Fibroblast of lung (primary cell): ENCODE results near the gene MPRIP. TPM values are rescaled to one million over a fixed set of nuclear protein-coding genes. Genes with fewer than 3 reads are reported as not detected.
A peak's percentile ranks its signal among the peaks of the same experiment; 100 is the strongest.
"Not testable (repeated sequence)": the region's sequence is repeated elsewhere in the genome, so short reads cannot be mapped to it uniquely, and the experiment has no call there.

Experiments used
- DNase-seq, 2 donors: peaks; one replicate each; pipeline versions ENCODE4 v3.0.0 to v3.0.0-alpha.2; 2010; ENCODE audit warnings: low read depth in 2 of 2
- H2AFZ ChIP-seq: 2 replicates; pipeline ENCODE4 v1.5.1; 2012; ENCODE audit warnings: low read length, control low read depth, inconsistent platforms
- H3K27ac ChIP-seq: 2 replicates; pipeline ENCODE4 v1.5.1; 2011; ENCODE audit warnings: low read length, control low read depth; ENCODE audit not compliant: insufficient read depth
- H3K27me3 ChIP-seq: 2 replicates; pipeline ENCODE4 v1.5.1; 2011; ENCODE audit warnings: mild to moderate bottlenecking, low read length; ENCODE audit not compliant: control insufficient read depth, insufficient read depth
- H3K36me3 ChIP-seq: 2 replicates; pipeline ENCODE4 v1.5.1; 2011; ENCODE audit warnings: low read length; ENCODE audit not compliant: control insufficient read depth, insufficient read depth
- H3K4me1 ChIP-seq: 2 replicates; pipeline ENCODE4 v1.5.1; 2011; ENCODE audit warnings: low read length; ENCODE audit not compliant: control insufficient read depth, insufficient read depth; ENCODE audit errors: extremely low read depth
- H3K4me2 ChIP-seq: 2 replicates; pipeline ENCODE4 v1.5.1; 2011; ENCODE audit warnings: low read length, control low read depth; ENCODE audit not compliant: insufficient read depth; ENCODE audit errors: extremely low read depth
- H3K4me3 ChIP-seq, 4 experiments: fragments of 200-600 bp in 1 of 4; sonication (generic) in 1 of 4; replicated peaks in 1 of 4; 2 replicates each; pipeline ENCODE4 v1.5.1; 2011 to 2016; ENCODE audit warnings: low read length in 4 of 4, low read depth in 3 of 4, mild to moderate bottlenecking in 3 of 4, control low read depth in 2 of 4, inconsistent platforms in 1 of 4, mixed read lengths in 1 of 4; ENCODE audit not compliant: insufficient read depth in 1 of 4; ENCODE audit errors: control extremely low read depth in 1 of 4
- H3K79me2 ChIP-seq: 2 replicates; pipeline ENCODE4 v1.5.1; 2012; ENCODE audit warnings: mild to moderate bottlenecking, low read length, inconsistent platforms; ENCODE audit not compliant: control insufficient read depth, insufficient read depth
- H3K9ac ChIP-seq: 2 replicates; pipeline ENCODE4 v1.5.1; 2011; ENCODE audit warnings: mild to moderate bottlenecking, low read length, control low read depth; ENCODE audit not compliant: insufficient read depth
- H3K9me3 ChIP-seq: 2 replicates; pipeline ENCODE4 v1.5.1; 2012; ENCODE audit warnings: low read depth, low read length; ENCODE audit not compliant: control insufficient read depth, insufficient read depth
- H4K20me1 ChIP-seq: 2 replicates; pipeline ENCODE4 v1.5.1; 2011; ENCODE audit warnings: low read length; ENCODE audit not compliant: control insufficient read depth, insufficient read depth; ENCODE audit errors: extremely low read depth
- CTCF ChIP-seq, 2 donors: IDR thresholded peaks in 1 of 2; conservative IDR thresholded peaks in 1 of 2; 1 replicate in 1 of 2; 2 replicates in 1 of 2; pipeline ENCODE4 v1.5.1; 2011 to 2012; ENCODE audit warnings: low read length in 2 of 2, control low read depth in 1 of 2, inconsistent platforms in 1 of 2, low read depth in 1 of 2, mild to moderate bottlenecking in 1 of 2
- EZH2 ChIP-seq: IDR thresholded peaks from 2 replicates; pipeline ENCODE4 v1.5.1; 2012; ENCODE audit warnings: low read length, control low read depth, mild to moderate bottlenecking; ENCODE audit errors: missing control alignments
- polyA plus RNA-seq, 2 donors: library from polyadenylated mRNA; depleted of rRNA in 1 of 2; stranded (reverse) in 1 of 2; unstranded in 1 of 2; fragments of >200 nt; gene quantifications; 2 replicates each; pipeline ENCODE4 v1.2.1, GENCODE V29; 2011 to 2012; ENCODE audit warnings: missing spikeins in 1 of 2
- total RNA-seq: library from RNA; depleted of rRNA; stranded (reverse); fragments of >200 nt; gene quantifications from 2 replicates; pipeline ENCODE4 v1.2.1, GENCODE V29; 2014

The MPRIP gene
- total and polyA plus RNA-seq, 2 donors (not counting 1 experiment from before 2014, with no cell fraction given), result 104 to 124 TPM

- Histone ChIP-seq H3K4me3 (no peak overlapping the region), H2AFZ (no peak overlapping the region), H3K36me3 (peaks cover 47% of the 10 kb centered on the region), H4K20me1 (no peaks in the 10 kb centered on the region), H3K27me3 (no peaks in the 10 kb centered on the region), H3K9me3 (no peaks in the 10 kb centered on the region), H3K9ac (no peak overlapping the region), H3K4me2 (no peak overlapping the region), H3K27ac (peak overlapping the region; percentile 74), H3K79me2 (peaks cover 3% of the 10 kb centered on the region), H3K4me1 (peaks cover 24% of the 10 kb centered on the region)
- DNase-seq, result no peak
- TF ChIP-seq EZH2 (no peak), CTCF (conservative IDR thresholded peaks at IDR 0.05 in 1 of 2, IDR thresholded peaks at IDR 0.05 in 1 of 2; ENCODE audit: low read depth in 1 of 2, low read length in 2 of 2) (no peak)
Measured at GRCh38 chr17:17157041-17157440, 114.8 kb downstream of the MPRIP start.

- not testable (repeated sequence) for DNase-seq, H3K79me2 ChIP-seq, H3K4me3 ChIP-seq, H3K27ac ChIP-seq, H2AFZ ChIP-seq, H3K9me3 ChIP-seq, H3K9ac ChIP-seq, H3K4me2 ChIP-seq, H4K20me1 ChIP-seq, H3K27me3 ChIP-seq
- peaks cover 17% of the 10 kb centered on the region for H3K4me1 ChIP-seq
- peaks cover 39% of the 10 kb centered on the region for H3K36me3 ChIP-seq
Measured at GRCh38 chr17:17158506-17158905, 116.2 kb downstream of the MPRIP start.

- no peak overlapping the region for H3K9ac ChIP-seq
- H3K4me1 ChIP-seq, result peaks cover 17% of the 10 kb centered on the region
- H3K27me3 ChIP-seq, result no peaks in the 10 kb centered on the region
- H3K36me3 ChIP-seq, result peaks cover 37% of the 10 kb centered on the region
- H2AFZ ChIP-seq, result no peak overlapping the region
- TF ChIP-seq CTCF (conservative IDR thresholded peaks at IDR 0.05 in 1 of 2, IDR thresholded peaks at IDR 0.05 in 1 of 2; ENCODE audit: low read depth in 1 of 2, low read length in 2 of 2) (no peak), EZH2 (no peak)
- no peak for DNase-seq
- peaks cover 2% of the 10 kb centered on the region for H3K79me2 ChIP-seq
- no peak overlapping the region for H3K4me2 ChIP-seq
- H4K20me1 ChIP-seq, result no peaks in the 10 kb centered on the region
- no peaks in the 10 kb centered on the region for H3K9me3 ChIP-seq
- H3K4me3 ChIP-seq, result no peak overlapping the region
- H3K27ac ChIP-seq, result no peak overlapping the region
Measured at GRCh38 chr17:17159571-17159970, 117.3 kb downstream of the MPRIP start.
